Body of pancreas (tissue), 4 donors: ENCODE data around the gene FBXW12. TPM values are rescaled to one million over a fixed set of nuclear protein-coding genes. Genes with fewer than 3 reads are reported as not detected.

ENCODE experiments used
- ATAC-seq: fragments of 150-250 bp; one replicate; pipeline ENCODE4 v1.9.1; 2016
- DNase-seq, 4 donors: peaks; one replicate each; pipeline ENCODE4 v3.0.0-alpha.2; 2019
- H3K27ac ChIP-seq, 4 donors: fragments of 200-600 bp; sonication (generic); 1 replicate in 3 of 4; 2 replicates in 1 of 4; pipeline versions ENCODE4 v1.5.1 to v1.6.1; 2016 to 2019; ENCODE audit warnings: mild to moderate bottlenecking in 1 of 4, mixed read lengths in 1 of 4, moderate library complexity in 1 of 4
- H3K27me3 ChIP-seq, 2 donors: fragments of 200-600 bp; sonication (generic); one replicate each; pipeline ENCODE4 v1.6.0; 2016; ENCODE audit warnings: mild to moderate bottlenecking in 1 of 2
- H3K36me3 ChIP-seq, 2 donors: fragments of 200-600 bp; sonication (generic); replicated peaks in 1 of 2; 2 replicates each; pipeline ENCODE4 v1.5.1; 2016; ENCODE audit warnings: low read depth in 2 of 2; ENCODE audit not compliant: insufficient read depth in 1 of 2
- H3K4me1 ChIP-seq: fragments of 200-600 bp; sonication (generic); one replicate; pipeline ENCODE4 v1.6.0; 2016
- H3K4me3 ChIP-seq, 2 donors: fragments of 200-600 bp; sonication (generic); 1 replicate in 1 of 2; 2 replicates in 1 of 2; pipeline ENCODE4 v1.5.1; 2016 to 2019
- H3K9me3 ChIP-seq, 3 donors: fragments of 200-600 bp; sonication (generic); 1 replicate in 2 of 3; 2 replicates in 1 of 3; pipeline ENCODE4 v1.5.1; 2016
- POLR2A ChIP-seq, 3 donors: fragments of 450-650 bp; IDR thresholded peaks; one replicate each; pipeline ENCODE4 v1.6.1; 2016; ENCODE audit warnings: antibody characterized with exemption in 3 of 3, mild to moderate bottlenecking in 2 of 3
- WGBS, 2 donors: methylation state at CpG; one replicate each; pipeline ENCODE4 v1.1.5; 2017; 5-methylcytosine and 5-hydroxymethylcytosine counted together
- intact Hi-C: fragments of 100-400 bp; cut with DNase I; formaldehyde crosslinking; loops from one replicate; pipeline ENCODE4 v1.15.1; 2023
- total RNA-seq, 2 donors: library from RNA; depleted of rRNA; stranded (reverse); fragments of >200 nt; gene quantifications; one replicate each; pipeline ENCODE4 v1.1.0, GENCODE V29; 2016
- TF ChIP-seq, protein P1 (sequence below), 7 experiments: fragments of 450-650 bp in 4 of 7; fragments of 200-600 bp in 3 of 7; sonication (generic) in 3 of 7; IDR thresholded peaks; one replicate each; pipeline ENCODE4 v1.5.1; 2016 to 2019; ENCODE audit warnings: antibody characterized with exemption in 7 of 7

FBXW12 gene
- total RNA-seq, 2 donors from 2014 or later = 3.4 to 23.7 TPM

DNA sequence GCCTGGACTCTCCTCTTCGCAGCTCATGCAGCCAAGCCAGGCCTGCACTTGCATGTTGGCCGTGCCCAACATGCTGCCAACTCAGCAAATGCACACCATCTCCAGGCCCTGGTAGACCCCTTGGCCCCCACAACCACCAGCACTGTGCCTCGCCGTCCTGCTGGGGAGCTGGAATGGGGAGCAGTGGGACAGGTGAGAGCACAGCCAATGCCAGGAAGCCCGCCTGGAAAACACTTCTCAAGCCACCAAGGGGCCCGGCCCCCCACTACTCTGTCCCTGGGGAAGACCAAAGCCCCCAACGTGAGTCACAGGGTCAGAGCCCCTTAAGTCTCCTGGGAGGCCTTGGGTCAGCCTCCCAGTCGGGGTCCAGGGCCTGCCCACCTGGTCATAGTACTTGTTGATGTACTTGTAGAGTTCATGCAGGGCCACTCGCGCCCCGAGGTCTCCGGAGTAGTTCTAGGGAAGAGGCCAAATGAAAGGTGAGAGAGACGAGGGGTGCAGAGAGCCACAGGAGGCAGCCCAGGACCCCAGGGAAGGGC is 33.4 kb downstream of the FBXW12 start:
- Histone ChIP-seq H3K27ac (no peak overlapping the region), H3K9me3 (no peaks in the 10 kb centered on the region), H3K4me1 (peaks cover 13% of the 10 kb centered on the region), H3K4me3 (no peak overlapping the region), H3K27me3 (no peaks in the 10 kb centered on the region), H3K36me3 (peaks cover 10 to 16% of the 10 kb centered on the region in 2 donors)
- ATAC-seq (no peak), DNase-seq (peak; percentile 1 to 12 (median 6))
- 77 to 83% methylated on average over 7 to 11 of the region's 13 CpGs for WGBS, 2 donors
- TF ChIP-seq POLR2A (IDR thresholded peaks at IDR 0.05) = no peak
- TF ChIP-seq, protein P1, sequence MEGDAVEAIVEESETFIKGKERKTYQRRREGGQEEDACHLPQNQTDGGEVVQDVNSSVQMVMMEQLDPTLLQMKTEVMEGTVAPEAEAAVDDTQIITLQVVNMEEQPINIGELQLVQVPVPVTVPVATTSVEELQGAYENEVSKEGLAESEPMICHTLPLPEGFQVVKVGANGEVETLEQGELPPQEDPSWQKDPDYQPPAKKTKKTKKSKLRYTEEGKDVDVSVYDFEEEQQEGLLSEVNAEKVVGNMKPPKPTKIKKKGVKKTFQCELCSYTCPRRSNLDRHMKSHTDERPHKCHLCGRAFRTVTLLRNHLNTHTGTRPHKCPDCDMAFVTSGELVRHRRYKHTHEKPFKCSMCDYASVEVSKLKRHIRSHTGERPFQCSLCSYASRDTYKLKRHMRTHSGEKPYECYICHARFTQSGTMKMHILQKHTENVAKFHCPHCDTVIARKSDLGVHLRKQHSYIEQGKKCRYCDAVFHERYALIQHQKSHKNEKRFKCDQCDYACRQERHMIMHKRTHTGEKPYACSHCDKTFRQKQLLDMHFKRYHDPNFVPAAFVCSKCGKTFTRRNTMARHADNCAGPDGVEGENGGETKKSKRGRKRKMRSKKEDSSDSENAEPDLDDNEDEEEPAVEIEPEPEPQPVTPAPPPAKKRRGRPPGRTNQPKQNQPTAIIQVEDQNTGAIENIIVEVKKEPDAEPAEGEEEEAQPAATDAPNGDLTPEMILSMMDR (IDR thresholded peaks at IDR 0.05) = no peak
- intact Hi-C loops = no loop called here

DNA sequence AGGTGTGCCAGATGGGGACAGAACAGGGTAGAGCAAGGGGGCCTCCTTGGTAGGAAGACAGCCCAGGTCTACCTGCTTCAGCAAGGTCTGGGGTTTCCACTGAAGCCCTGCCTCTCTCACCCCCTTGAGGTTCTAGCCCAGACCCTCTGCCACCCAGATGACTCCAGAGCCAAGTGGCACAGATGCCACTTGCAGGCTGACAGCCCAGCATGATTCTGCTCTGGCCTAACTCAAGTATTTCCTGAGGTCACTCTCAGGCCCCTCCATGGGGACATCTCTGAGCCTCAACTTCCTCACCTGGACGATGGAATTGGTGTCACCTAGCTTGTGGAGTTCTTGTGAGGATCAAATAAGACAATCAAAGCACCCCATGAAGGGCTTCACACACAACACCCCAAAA is 34.0 kb downstream of the FBXW12 start:
- Histone ChIP-seq H3K27me3 (no peaks in the 10 kb centered on the region), H3K27ac (no peak overlapping the region), H3K4me1 (peaks cover 10% of the 10 kb centered on the region), H3K4me3 (no peak overlapping the region), H3K36me3 (peaks cover 10 to 16% of the 10 kb centered on the region in 2 donors), H3K9me3 (no peaks in the 10 kb centered on the region)
- 53 to 80% methylated on average over 1 of the region's 1 CpG for WGBS, 2 donors
- no peak for TF ChIP-seq POLR2A (IDR thresholded peaks at IDR 0.05)
- TF ChIP-seq, protein P1 (IDR thresholded peaks at IDR 0.05) = no peak
- no peak for ATAC-seq
- intact Hi-C loops = no loop called here
- peak; percentile 0 to 7 (median 4) for DNase-seq

DNA sequence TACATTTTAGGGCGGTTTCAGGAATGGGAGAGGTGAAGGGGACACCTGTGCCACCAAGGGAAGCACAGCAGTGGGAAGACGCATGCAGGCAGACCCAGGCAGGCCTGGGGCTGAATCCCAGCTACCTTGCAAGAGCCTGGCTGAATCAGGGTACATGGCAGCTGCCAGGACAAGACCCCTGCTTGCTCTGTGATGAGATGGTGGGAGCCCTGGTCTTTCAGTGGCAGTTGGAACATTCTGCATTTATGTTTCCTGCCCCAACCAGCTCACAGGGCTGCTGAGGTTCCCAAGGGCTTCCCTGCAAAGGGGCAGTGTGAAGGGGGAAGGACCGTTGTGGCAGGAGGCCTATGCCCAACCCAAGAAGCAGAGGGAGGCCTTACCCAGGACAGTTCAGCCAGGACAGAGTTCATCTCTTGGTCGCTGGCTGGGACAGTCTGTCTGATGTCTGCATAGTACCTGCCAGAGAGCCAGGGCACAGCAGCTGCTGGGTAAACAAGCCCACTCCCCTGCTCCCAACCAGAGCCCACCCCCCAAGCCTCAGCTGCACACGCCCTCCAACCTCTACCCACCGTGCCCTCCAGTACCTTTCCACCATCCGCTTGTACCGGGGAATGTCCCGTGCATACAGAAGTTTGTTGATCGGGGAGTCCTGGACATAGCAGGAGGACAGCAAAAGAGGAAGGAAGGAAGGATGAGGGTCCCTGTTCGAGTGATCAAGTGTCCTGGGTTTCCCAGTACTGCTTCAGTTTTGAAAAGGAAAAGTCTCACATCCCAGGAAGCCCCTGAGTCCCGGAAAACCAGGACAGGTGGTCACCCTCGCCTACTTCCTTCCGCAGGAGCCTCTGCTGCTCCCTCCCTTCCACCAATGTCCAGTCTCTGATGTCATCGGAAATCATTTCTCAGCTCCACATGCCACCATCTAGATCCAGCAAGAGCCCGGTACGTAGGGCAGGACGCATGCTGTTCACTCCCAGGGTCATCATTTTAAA is 34.7 kb downstream of the FBXW12 start:
- no peaks in the 10 kb centered on the region for H3K9me3 ChIP-seq
- ATAC-seq = no peak
- peaks cover 10% of the 10 kb centered on the region for H3K4me1 ChIP-seq
- DNase-seq = peak in 3 of 4 donors; percentile 1 to 9 (median 2)
- H3K27me3 ChIP-seq = no peaks in the 10 kb centered on the region
- whole genome bisulfite sequencing, 2 donors = 83 to 87% methylated on average over 18 of the region's 18 CpGs
- H3K4me3 ChIP-seq = no peak overlapping the region
- TF ChIP-seq, protein P1 (IDR thresholded peaks at IDR 0.05) = no peak
- no peak for TF ChIP-seq POLR2A (IDR thresholded peaks at IDR 0.05)
- intact Hi-C loops = no loop called here
- no peak overlapping the region for H3K27ac ChIP-seq
- peaks cover 10 to 16% of the 10 kb centered on the region in 2 donors for H3K36me3 ChIP-seq

DNA sequence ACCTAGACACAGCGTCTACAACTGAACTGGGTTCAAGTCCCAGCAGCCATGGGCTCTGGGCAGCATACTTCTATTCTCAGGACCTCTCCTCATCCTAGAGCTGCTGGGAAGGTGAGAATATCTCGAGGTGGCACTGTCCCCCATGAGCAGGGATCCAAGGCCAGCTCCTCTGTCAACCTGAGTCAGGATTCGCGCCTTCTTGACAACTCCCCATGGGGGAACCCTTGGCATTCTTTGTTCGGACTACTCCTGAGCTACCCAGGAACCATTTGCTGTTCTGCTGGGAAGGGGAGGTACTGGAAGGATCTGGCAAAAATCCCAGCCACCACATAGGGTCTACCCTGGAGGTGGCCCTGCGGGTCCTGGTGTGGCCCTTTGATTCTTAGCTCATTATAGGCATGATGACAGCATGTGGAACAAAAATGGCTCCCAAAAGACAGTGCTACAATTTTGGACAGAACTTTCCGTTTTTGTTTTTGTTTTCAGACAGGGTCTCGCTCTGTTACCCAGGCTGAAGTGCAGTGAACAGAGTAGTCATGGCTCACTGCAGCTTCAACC is 35.6 kb downstream of the FBXW12 start:
- Histone ChIP-seq H3K9me3 (no peaks in the 10 kb centered on the region), H3K27ac (no peak overlapping the region), H3K36me3 (peaks cover 16 to 18% of the 10 kb centered on the region in 2 donors), H3K4me1 (peaks cover 1% of the 10 kb centered on the region), H3K27me3 (no peaks in the 10 kb centered on the region), H3K4me3 (no peak overlapping the region)
- TF ChIP-seq POLR2A (IDR thresholded peaks at IDR 0.05) = no peak
- TF ChIP-seq, protein P1 (IDR thresholded peaks at IDR 0.05) = no peak
- WGBS, 2 donors = 81 to 82% methylated on average over 8 of the region's 8 CpGs
- peak in 2 of 4 donors; percentile 0 to 4 for DNase-seq
- intact Hi-C loops = no loop called here
- ATAC-seq = no peak
